Upper lobe of left lung (tissue), 4 donors: Measurements from ENCODE around the gene PTPRM.

Experiments used
- POLR2AphosphoS5 ChIP-seq, 2 donors: sonication (generic); formaldehyde crosslinking; IDR thresholded peaks; one replicate each; pipeline ENCODE4 v1.5.1; 2017; ENCODE audit warnings: antibody characterized with exemption in 2 of 2
- TF ChIP-seq, protein P1 (sequence below), 6 experiments: fragments of 450-650 bp in 4 of 6; fragments of 200-600 bp in 2 of 6; sonication (generic) in 2 of 6; IDR thresholded peaks; one replicate each; pipeline ENCODE4 v1.5.1; 2016 to 2019; ENCODE audit warnings: antibody characterized with exemption in 6 of 6

DNA sequence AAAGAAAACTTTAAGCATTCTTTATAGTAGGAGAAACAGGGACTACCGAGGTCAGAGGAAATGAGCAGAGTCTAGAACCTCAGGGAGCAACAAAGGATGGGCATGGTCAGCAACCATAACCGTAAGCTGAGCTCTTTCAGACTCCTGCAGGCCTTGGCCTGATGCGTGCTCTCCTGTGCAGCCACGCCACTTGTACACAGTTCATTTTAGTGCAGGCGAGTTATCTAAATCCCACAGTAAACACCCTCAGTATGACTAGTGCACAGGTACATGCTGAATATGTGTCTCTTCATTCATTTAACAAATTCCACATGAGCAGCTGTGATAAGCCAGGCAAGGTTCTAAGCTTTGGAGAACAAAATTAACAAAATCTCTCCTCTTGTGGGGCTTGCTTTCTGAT lies 640.9 kb downstream of the PTPRM start:
- TF ChIP-seq, protein P1, sequence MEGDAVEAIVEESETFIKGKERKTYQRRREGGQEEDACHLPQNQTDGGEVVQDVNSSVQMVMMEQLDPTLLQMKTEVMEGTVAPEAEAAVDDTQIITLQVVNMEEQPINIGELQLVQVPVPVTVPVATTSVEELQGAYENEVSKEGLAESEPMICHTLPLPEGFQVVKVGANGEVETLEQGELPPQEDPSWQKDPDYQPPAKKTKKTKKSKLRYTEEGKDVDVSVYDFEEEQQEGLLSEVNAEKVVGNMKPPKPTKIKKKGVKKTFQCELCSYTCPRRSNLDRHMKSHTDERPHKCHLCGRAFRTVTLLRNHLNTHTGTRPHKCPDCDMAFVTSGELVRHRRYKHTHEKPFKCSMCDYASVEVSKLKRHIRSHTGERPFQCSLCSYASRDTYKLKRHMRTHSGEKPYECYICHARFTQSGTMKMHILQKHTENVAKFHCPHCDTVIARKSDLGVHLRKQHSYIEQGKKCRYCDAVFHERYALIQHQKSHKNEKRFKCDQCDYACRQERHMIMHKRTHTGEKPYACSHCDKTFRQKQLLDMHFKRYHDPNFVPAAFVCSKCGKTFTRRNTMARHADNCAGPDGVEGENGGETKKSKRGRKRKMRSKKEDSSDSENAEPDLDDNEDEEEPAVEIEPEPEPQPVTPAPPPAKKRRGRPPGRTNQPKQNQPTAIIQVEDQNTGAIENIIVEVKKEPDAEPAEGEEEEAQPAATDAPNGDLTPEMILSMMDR (IDR thresholded peaks at IDR 0.05), result no peak
- no peak for TF ChIP-seq POLR2AphosphoS5 (IDR thresholded peaks at IDR 0.05)
